ENCODE results near the gene XPO6. TPM values are rescaled to one million over a fixed set of nuclear protein-coding genes. Genes with fewer than 3 reads are reported as not detected.

XPO6 gene
- total and polyA plus RNA-seq, 8 donors = 75.7 to 155 (median 80.1) TPM

- intact Hi-C loops (cut with DNase I) = no loop called here
- H3K27ac ChIP-seq = no peak overlapping the region
- ATAC-seq = no peak
- H3K4me1 ChIP-seq = peaks cover 2 to 68% of the 10 kb centered on the region in 2 donors
- DNase-seq = no peak
- H3K4me3 ChIP-seq = no peak overlapping the region
- TF ChIP-seq, protein P1, sequence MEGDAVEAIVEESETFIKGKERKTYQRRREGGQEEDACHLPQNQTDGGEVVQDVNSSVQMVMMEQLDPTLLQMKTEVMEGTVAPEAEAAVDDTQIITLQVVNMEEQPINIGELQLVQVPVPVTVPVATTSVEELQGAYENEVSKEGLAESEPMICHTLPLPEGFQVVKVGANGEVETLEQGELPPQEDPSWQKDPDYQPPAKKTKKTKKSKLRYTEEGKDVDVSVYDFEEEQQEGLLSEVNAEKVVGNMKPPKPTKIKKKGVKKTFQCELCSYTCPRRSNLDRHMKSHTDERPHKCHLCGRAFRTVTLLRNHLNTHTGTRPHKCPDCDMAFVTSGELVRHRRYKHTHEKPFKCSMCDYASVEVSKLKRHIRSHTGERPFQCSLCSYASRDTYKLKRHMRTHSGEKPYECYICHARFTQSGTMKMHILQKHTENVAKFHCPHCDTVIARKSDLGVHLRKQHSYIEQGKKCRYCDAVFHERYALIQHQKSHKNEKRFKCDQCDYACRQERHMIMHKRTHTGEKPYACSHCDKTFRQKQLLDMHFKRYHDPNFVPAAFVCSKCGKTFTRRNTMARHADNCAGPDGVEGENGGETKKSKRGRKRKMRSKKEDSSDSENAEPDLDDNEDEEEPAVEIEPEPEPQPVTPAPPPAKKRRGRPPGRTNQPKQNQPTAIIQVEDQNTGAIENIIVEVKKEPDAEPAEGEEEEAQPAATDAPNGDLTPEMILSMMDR (IDR thresholded peaks at IDR 0.05) = no peak
- H3K27me3 ChIP-seq = no peaks in the 10 kb centered on the region
- H3K9me3 ChIP-seq = no peaks in the 10 kb centered on the region
- peaks cover 0 to 88% of the 10 kb centered on the region in 2 donors for H3K36me3 ChIP-seq
These were observed 6.5 kb downstream of the XPO6 start for GRCh38 chr16:28205117-28205899.

DNA sequence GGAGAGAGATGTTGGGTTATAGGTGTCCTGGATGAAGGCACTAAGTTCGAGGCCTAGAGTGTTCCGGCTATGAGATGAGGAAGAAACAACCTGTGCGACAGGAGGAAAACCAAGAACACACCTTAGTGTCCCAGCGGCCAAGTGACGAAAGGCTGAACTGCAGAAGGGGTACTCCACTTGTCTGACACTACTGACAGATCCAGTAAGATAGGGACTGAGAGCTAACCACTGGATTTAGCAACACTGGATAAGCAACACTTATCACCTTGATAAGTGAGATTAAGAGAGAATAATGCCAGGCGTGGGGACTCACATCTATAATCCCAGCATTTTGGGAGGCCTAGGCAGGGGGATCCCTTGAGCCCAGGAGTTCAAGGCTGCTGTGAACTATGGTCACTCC lies 7.1 kb downstream of the XPO6 start:
- ATAC-seq = no peak
- H3K27ac ChIP-seq = peak overlapping the region in 1 of 2 donors; percentile 0
- H3K9me3 ChIP-seq = no peaks in the 10 kb centered on the region
- H3K36me3 ChIP-seq = peaks cover 0 to 95% of the 10 kb centered on the region in 2 donors
- no peak for DNase-seq
- peaks cover 0 to 62% of the 10 kb centered on the region in 2 donors for H3K4me1 ChIP-seq
- intact Hi-C loops (cut with DNase I) = no loop called here
- H3K27me3 ChIP-seq = no peaks in the 10 kb centered on the region
- no peak overlapping the region for H3K4me3 ChIP-seq
- TF ChIP-seq, protein P1 (IDR thresholded peaks at IDR 0.05) = no peak

GRCh38 chr16:28204204-28204603 lies 7.6 kb downstream of the XPO6 start:
- Histone ChIP-seq H3K4me3 (no peak overlapping the region), H3K9me3 (no peaks in the 10 kb centered on the region), H3K27ac (peak overlapping the region in 1 of 2 donors; percentile 0), H3K36me3 (peaks cover 0 to 95% of the 10 kb centered on the region in 2 donors), H3K27me3 (no peaks in the 10 kb centered on the region), H3K4me1 (peaks cover 0 to 57% of the 10 kb centered on the region in 2 donors)
- ATAC-seq (no peak), DNase-seq (no peak)
- TF ChIP-seq, protein P1 (IDR thresholded peaks at IDR 0.05) = no peak
- intact Hi-C loops (cut with DNase I) = no loop called here

- H3K36me3 ChIP-seq = peaks cover 0 to 80% of the 10 kb centered on the region in 2 donors
These were observed 9.5 kb downstream of the XPO6 start for GRCh38 chr16:28202147-28202746.

DNA sequence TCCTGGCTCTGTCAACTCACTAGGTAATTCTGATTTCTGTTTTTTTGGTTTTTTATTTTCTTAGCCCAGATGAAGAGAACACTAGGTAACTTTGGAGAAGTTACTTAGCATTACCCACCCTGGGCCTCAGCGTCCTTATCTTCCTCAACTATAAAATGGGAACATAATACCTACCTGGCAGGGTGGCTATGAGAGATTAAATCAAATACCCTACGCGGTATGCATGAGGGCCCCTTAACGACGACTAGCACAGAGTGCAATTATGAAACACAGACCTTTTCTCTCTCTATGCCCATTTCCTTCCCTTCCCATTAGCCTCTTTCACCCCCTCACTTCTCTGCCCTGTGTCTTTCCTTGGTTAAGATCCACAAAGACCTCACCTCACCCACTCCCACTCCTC lies 11.1 kb downstream of the XPO6 start:
- Histone ChIP-seq H3K36me3 (peaks cover 0 to 65% of the 10 kb centered on the region in 2 donors), H3K27ac (no peak overlapping the region), H3K4me3 (no peak overlapping the region), H3K27me3 (no peaks in the 10 kb centered on the region), H3K9me3 (no peaks in the 10 kb centered on the region), H3K4me1 (peaks cover 0 to 50% of the 10 kb centered on the region in 2 donors)
- ATAC-seq (no peak), DNase-seq (no peak)
- TF ChIP-seq, protein P1 (IDR thresholded peaks at IDR 0.05) = no peak
- intact Hi-C loops (cut with DNase I) = no loop called here

More at GRCh38 chr16:28202147-28202746, 9.5 kb downstream of the XPO6 start:
- no peak for ATAC-seq
- H3K4me1 ChIP-seq = peaks cover 0 to 43% of the 10 kb centered on the region in 2 donors
- no peak for DNase-seq
- H3K4me3 ChIP-seq = no peak overlapping the region
- no peaks in the 10 kb centered on the region for H3K9me3 ChIP-seq
- intact Hi-C loops (cut with DNase I) = no loop called here
- TF ChIP-seq, protein P1 (IDR thresholded peaks at IDR 0.05) = no peak
- no peaks in the 10 kb centered on the region for H3K27me3 ChIP-seq
- H3K27ac ChIP-seq = no peak overlapping the region
